Astrocyte of the cerebellum (primary cell): Measurements from ENCODE around the gene RNF121.

Experiments
- DNase-seq: peaks from one replicate; pipeline ENCODE4 v3.0.0-alpha.2; 2011; ENCODE audit warnings: low read depth
- H3K4me3 ChIP-seq: 2 replicates; pipeline ENCODE4 v1.5.1; 2011; ENCODE audit warnings: mild to moderate bottlenecking, low read depth, low read length, moderate library complexity
- CTCF ChIP-seq: IDR thresholded peaks from 2 replicates; pipeline ENCODE4 v1.5.1; 2012; ENCODE audit warnings: low read length, low read depth, moderate library complexity, mild to moderate bottlenecking; ENCODE audit errors: missing control alignments
- in situ Hi-C: cut with HindIII; loops from 2 replicates; pipeline ENCODE4 v1.10.0; 2017; ENCODE audit warnings: low sequenced_read_pairs

The RNF121 gene

GRCh38 chr11:71930556-71931244 lies 1.9 kb downstream of the RNF121 start:
- in situ Hi-C loops, result no loop called here
- no peak for TF ChIP-seq CTCF
- DNase-seq, result no peak
- H3K4me3 ChIP-seq, result no peak overlapping the region

GRCh38 chr11:71931245-71931602 lies 2.4 kb downstream of the RNF121 start:
- TF ChIP-seq CTCF, result no peak
- H3K4me3 ChIP-seq, result no peak overlapping the region
- no peak for DNase-seq
- in situ Hi-C loops, result no loop called here

GRCh38 chr11:71933141-71933933 lies 4.5 kb downstream of the RNF121 start:
- no peak overlapping the region for H3K4me3 ChIP-seq
- no peak for TF ChIP-seq CTCF
- in situ Hi-C loops, result no loop called here
- no peak for DNase-seq

GRCh38 chr11:71934213-71934612 lies 5.4 kb downstream of the RNF121 start:
- in situ Hi-C loops, result no loop called here
- DNase-seq, result no peak
- no peak overlapping the region for H3K4me3 ChIP-seq
- TF ChIP-seq CTCF, result no peak

- H3K4me3 ChIP-seq, result no peak overlapping the region
- no peak for TF ChIP-seq CTCF
- DNase-seq, result no peak
- in situ Hi-C loops, result no loop called here
Measured at GRCh38 chr11:71935338-71935925, 6.6 kb downstream of the RNF121 start.

- in situ Hi-C loops, result no loop called here
- no peak for TF ChIP-seq CTCF
- no peak overlapping the region for H3K4me3 ChIP-seq
- DNase-seq, result no peak
Measured at GRCh38 chr11:71936825-71937224, 8.0 kb downstream of the RNF121 start.
